ENCODE results near the gene NXPE3. TPM values are rescaled to one million over a fixed set of nuclear protein-coding genes. Genes with fewer than 3 reads are reported as not detected.
A peak's percentile ranks its signal among the peaks of the same experiment; 100 is the strongest.

The NXPE3 gene
- total and polyA plus RNA-seq, 5 donors from 2014 or later = 37.9 to 43.2 (median 42.2) TPM

DNA sequence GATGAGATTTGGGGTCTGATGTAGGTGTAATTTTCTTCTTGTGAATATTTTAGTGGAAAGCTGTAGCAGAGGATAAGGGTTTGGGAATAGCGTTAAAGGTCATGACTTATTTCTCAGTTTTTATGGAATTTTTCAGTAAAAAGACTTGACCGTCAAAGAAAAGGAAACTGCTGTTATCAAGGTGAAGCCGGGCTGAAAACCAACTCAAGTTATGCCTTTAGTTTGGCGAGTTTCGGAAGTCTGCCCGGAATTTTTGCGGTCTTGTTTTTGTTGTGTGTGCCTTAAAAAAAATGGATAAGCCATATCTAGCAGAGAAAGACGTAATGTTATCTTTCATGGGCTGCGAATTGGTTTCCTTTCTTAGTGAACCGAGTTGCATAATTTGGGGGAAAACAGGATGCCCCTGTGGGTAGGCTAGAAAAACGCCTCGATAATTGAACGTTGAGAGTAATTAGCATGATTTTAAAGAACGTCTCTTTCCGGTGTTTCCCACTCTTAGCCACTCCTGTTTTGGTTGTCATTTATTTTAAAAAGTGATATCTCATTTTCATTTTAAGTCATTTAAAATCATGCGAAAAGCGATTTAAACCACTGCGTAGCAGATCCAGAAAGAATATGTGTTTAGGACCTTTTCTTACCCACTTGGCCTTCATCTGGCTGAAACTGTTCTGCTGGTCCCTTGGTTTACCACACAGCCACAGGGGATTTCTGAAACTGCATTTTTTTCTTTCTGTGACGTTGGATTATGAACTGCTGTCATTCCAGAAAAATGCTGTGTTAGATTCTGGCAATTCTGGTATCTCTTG, 71.4 kb downstream of the NXPE3 start:
- H3K27me3 Mint-ChIP-seq = peaks cover 6% of the 10 kb centered on the region
- ATAC-seq (ENCODE audit: low read depth in 2 of 2) (peak; percentile 10 to 25), DNase-seq (peak; percentile 51 to 93 (median 83))
- Histone ChIP-seq H3K27me3 (ENCODE audit: control insufficient read depth, insufficient read depth, low read length) (no peaks in the 10 kb centered on the region), H3K4me3 (ENCODE audit: low read depth, low read length) (peak overlapping the region; percentile 100), H3K27ac (ENCODE audit: insufficient read depth, low read length, poor library complexity, severe bottlenecking) (peak overlapping the region; percentile 96), H3K4me1 (ENCODE audit: control insufficient read depth, insufficient read depth, low read length, poor library complexity, severe bottlenecking) (peaks cover 30% of the 10 kb centered on the region), H3K36me3 (ENCODE audit: control insufficient read depth, insufficient read depth, low read length) (peaks cover 40% of the 10 kb centered on the region), H3K9me3 (ENCODE audit: control insufficient read depth in 2 of 2, low read length in 2 of 2) (no peaks in the 10 kb centered on the region)
- H3K27ac Mint-ChIP-seq = peak overlapping the region; percentile 99 to 100 (median 99)
- peak overlapping the region; percentile 97 to 99 (median 98) for H3K4me3 Mint-ChIP-seq
- H3K9me3 Mint-ChIP-seq = no peaks in the 10 kb centered on the region
- peaks cover 26 to 63% (median 49%) of the 10 kb centered on the region in 4 donors for H3K4me1 Mint-ChIP-seq
- peaks cover 45% of the 10 kb centered on the region for H3K36me3 Mint-ChIP-seq

DNA sequence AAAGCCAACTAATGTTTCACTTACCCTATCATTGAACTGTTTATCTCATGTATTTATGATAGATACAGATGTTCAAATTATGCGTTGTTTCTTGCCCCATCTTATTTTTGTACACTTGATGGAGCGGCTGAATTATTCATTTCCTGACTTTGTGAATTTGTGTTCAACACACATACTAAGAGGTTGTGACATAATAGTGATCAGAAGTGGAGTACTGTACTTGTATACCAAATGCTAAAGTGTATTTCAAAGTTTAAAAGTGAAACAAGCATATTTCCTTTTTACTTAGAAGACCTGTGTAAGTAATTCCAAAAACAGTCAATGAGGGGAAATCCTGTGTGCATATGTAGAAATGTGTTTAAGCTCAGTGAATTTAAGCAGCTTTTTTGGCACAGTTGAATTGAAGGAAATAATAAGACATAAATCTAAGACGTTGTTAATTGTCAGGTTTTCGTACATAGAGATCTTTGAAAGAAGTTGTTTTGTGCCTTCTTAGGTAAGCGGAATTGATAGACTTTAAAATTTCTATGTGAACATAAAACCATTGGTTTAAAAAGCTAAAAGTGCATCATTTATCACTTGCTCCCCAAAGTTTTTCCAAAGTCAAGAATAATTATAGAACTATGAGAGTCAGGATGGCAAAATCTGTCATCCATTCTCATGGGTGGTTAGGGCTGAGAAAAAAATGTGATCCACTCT, 72.2 kb downstream of the NXPE3 start:
- DNase-seq = peak in 1 of 3 donors; percentile 90
- H3K4me1 Mint-ChIP-seq = peaks cover 26 to 66% (median 54%) of the 10 kb centered on the region in 4 donors
- no peaks in the 10 kb centered on the region for H3K9me3 Mint-ChIP-seq
- Histone ChIP-seq H3K27ac (ENCODE audit: insufficient read depth, low read length, poor library complexity, severe bottlenecking) (peak overlapping the region; percentile 96), H3K4me3 (ENCODE audit: low read depth, low read length) (peak overlapping the region; percentile 100), H3K36me3 (ENCODE audit: control insufficient read depth, insufficient read depth, low read length) (peaks cover 47% of the 10 kb centered on the region), H3K4me1 (ENCODE audit: control insufficient read depth, insufficient read depth, low read length, poor library complexity, severe bottlenecking) (peaks cover 30% of the 10 kb centered on the region), H3K9me3 (ENCODE audit: control insufficient read depth in 2 of 2, low read length in 2 of 2) (no peaks in the 10 kb centered on the region), H3K27me3 (ENCODE audit: control insufficient read depth, insufficient read depth, low read length) (no peaks in the 10 kb centered on the region)
- peak overlapping the region; percentile 99 to 100 (median 99) for H3K27ac Mint-ChIP-seq
- peak; percentile 11 to 29 for ATAC-seq (ENCODE audit: low read depth in 2 of 2)
- peaks cover 49% of the 10 kb centered on the region for H3K36me3 Mint-ChIP-seq
- peak overlapping the region; percentile 97 to 99 (median 98) for H3K4me3 Mint-ChIP-seq
- peaks cover 6% of the 10 kb centered on the region for H3K27me3 Mint-ChIP-seq

DNA sequence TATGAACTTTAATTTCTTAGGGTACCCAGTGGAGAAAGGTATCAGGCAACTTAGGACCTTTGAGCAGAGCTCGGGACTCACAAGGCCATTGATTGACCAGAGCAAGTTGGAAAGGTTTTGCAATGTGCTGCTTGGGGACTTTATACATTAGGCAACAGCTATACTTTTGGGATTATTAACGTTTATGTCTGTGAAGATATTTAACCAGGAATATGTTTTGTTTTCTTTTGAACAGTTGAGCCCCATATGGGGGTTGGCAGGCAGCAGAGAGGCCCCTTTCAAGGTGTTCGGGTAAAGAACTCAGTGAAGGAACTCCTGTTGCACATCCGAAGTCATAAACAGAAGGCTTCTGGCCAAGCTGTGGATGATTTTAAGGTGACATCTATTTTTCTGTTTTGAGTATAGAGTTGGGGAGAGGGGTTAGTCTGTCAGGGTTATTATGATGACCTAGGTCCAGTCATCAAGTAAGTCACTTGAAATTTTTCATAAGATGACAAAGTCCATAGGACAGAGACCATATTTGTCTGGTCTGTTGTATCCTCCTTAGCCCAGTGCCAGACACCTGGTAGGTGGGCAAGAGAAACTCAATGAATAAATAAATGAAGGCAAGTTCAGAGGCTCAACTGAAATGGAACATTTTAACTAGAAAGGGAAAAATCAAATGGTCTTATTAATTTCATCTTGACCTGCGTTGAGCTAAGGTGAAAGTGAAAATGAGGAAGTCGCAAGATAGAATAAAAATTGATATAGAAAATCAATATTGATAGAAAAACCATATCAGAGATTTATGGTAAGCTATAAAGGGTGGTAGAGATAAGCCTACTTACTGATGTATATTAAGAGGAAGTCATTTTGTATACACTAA, 73.1 kb downstream of the NXPE3 start:
- peaks cover 57% of the 10 kb centered on the region for H3K36me3 Mint-ChIP-seq
- no peak for ATAC-seq (ENCODE audit: low read depth in 2 of 2)
- Histone ChIP-seq H3K27ac (ENCODE audit: insufficient read depth, low read length, poor library complexity, severe bottlenecking) (peak overlapping the region; percentile 96), H3K36me3 (ENCODE audit: control insufficient read depth, insufficient read depth, low read length) (peaks cover 56% of the 10 kb centered on the region), H3K27me3 (ENCODE audit: control insufficient read depth, insufficient read depth, low read length) (no peaks in the 10 kb centered on the region), H3K4me3 (ENCODE audit: low read depth, low read length) (peak overlapping the region; percentile 100), H3K4me1 (ENCODE audit: control insufficient read depth, insufficient read depth, low read length, poor library complexity, severe bottlenecking) (peaks cover 30% of the 10 kb centered on the region), H3K9me3 (ENCODE audit: control insufficient read depth in 2 of 2, low read length in 2 of 2) (no peaks in the 10 kb centered on the region)
- H3K4me3 Mint-ChIP-seq = peak overlapping the region; percentile 97 to 99 (median 98)
- H3K27ac Mint-ChIP-seq = peak overlapping the region; percentile 99 to 100 (median 99)
- peaks cover 26 to 70% (median 61%) of the 10 kb centered on the region in 4 donors for H3K4me1 Mint-ChIP-seq
- H3K9me3 Mint-ChIP-seq = no peaks in the 10 kb centered on the region
- DNase-seq = no peak
- H3K27me3 Mint-ChIP-seq = peaks cover 6% of the 10 kb centered on the region

DNA sequence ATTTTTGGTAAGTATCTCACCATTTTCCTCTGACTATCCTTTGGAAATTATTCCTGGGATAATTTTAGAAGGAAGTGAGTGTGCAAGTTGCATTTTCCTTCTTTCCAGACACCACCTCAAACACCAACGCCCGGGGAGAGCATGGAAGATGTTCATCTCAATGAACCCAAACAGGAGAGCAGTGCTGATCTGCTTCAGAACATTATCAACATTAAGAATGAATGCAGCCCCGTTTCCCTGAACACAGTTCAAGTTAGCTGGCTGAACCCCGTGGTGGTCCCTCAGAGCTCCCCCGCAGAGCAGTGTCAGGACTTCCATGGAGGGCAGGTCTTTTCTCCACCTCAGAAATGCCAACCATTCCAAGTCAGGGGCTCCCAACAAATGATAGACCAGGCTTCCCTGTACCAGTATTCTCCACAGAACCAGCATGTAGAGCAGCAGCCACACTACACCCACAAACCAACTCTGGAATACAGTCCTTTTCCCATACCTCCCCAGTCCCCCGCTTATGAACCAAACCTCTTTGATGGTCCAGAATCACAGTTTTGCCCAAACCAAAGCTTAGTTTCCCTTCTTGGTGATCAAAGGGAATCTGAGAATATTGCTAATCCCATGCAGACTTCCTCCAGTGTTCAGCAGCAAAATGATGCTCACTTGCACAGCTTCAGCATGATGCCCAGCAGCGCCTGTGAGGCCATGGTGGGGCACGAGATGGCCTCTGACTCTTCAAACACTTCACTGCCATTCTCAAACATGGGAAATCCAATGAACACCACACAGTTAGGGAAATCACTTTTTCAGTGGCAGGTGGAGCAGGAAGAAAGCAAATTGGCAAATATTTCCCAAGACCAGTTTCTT, 74.2 kb downstream of the NXPE3 start:
- H3K9me3 ChIP-seq (ENCODE audit: control insufficient read depth in 2 of 2, low read length in 2 of 2) = no peaks in the 10 kb centered on the region
- ATAC-seq (ENCODE audit: low read depth in 2 of 2) = no peak
- H3K9me3 Mint-ChIP-seq = no peaks in the 10 kb centered on the region
- H3K4me1 ChIP-seq (ENCODE audit: control insufficient read depth, insufficient read depth, low read length, poor library complexity, severe bottlenecking) = peaks cover 30% of the 10 kb centered on the region
- H3K27me3 Mint-ChIP-seq = peaks cover 6% of the 10 kb centered on the region
- no peak for DNase-seq
- peak overlapping the region in 2 of 3 donors; percentile 74 to 100 for H3K27ac Mint-ChIP-seq
- H3K27ac ChIP-seq (ENCODE audit: insufficient read depth, low read length, poor library complexity, severe bottlenecking) = peak overlapping the region; percentile 96
- H3K4me3 Mint-ChIP-seq = peak overlapping the region; percentile 70 to 99 (median 98)
- H3K4me3 ChIP-seq (ENCODE audit: low read depth, low read length) = peak overlapping the region; percentile 100
- H3K27me3 ChIP-seq (ENCODE audit: control insufficient read depth, insufficient read depth, low read length) = no peaks in the 10 kb centered on the region
- peaks cover 67% of the 10 kb centered on the region for H3K36me3 Mint-ChIP-seq
- H3K36me3 ChIP-seq (ENCODE audit: control insufficient read depth, insufficient read depth, low read length) = peaks cover 67% of the 10 kb centered on the region
- H3K4me1 Mint-ChIP-seq = peaks cover 32 to 79% (median 66%) of the 10 kb centered on the region in 4 donors

DNA sequence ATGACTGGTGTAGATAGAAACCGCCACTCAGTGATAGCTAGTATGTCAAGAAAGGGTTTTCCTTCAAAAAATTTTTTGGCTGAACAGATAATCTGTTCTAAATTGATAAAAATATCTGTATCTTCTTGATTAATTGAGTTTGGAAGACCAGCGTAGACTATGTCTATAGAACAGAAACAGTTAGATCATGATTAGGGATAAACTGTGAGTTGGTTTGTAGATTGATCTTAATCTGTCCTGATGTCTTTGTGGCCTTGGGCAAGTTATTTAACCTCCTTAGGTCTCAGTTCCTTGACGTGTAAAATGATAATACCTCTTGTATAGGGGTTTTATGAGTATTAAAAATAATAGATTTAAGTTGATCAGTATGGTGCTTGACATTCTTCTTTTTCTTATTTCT, 75.0 kb downstream of the NXPE3 start:
- ATAC-seq (ENCODE audit: low read depth in 2 of 2) (no peak), DNase-seq (no peak)
- Mint-ChIP-seq H3K4me3 (peak overlapping the region in 3 of 4 donors; percentile 21 to 99 (median 53)), H3K27me3 (peaks cover 6% of the 10 kb centered on the region), H3K36me3 (peaks cover 75% of the 10 kb centered on the region), H3K9me3 (no peaks in the 10 kb centered on the region), H3K4me1 (peaks cover 39 to 80% (median 67%) of the 10 kb centered on the region in 4 donors), H3K27ac (no peak overlapping the region)
- Histone ChIP-seq H3K4me1 (ENCODE audit: control insufficient read depth, insufficient read depth, low read length, poor library complexity, severe bottlenecking) (peaks cover 30% of the 10 kb centered on the region), H3K27me3 (ENCODE audit: control insufficient read depth, insufficient read depth, low read length) (no peaks in the 10 kb centered on the region), H3K36me3 (ENCODE audit: control insufficient read depth, insufficient read depth, low read length) (peaks cover 75% of the 10 kb centered on the region), H3K27ac (ENCODE audit: insufficient read depth, low read length, poor library complexity, severe bottlenecking) (no peak overlapping the region), H3K9me3 (ENCODE audit: control insufficient read depth in 2 of 2, low read length in 2 of 2) (no peaks in the 10 kb centered on the region), H3K4me3 (ENCODE audit: low read depth, low read length) (peak overlapping the region; percentile 100)

DNA sequence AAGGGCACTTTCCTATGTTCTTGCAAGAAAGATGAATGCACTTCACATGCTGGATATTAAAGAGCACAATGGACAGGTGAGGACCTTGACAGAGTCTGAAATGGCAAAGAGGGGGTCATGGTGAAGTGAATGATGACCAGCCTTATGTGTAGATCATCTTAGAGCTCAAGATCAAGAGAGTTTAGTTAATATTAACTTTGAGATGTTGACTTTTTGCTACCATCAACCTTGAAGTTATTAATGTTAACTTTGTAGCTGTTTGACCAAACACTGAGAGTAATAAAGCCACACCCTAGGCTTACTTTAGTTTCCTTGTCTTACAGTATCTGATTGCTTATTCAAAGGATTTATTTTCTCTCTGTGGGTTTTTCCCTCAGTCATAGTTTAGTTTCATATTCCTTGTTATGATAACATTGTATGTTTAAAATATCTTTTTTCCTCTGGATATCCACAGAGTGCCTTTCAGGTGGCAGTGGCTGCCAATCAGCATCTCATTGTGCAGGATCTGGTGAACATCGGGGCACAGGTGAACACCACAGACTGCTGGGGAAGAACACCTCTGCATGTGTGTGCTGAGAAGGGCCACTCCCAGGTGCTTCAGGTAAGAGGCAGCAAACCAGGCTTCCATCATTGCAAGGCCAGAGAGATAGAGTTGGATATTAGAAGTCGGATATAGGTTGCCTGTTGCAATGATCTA, 75.7 kb downstream of the NXPE3 start:
- Mint-ChIP-seq H3K4me3 (peak overlapping the region in 3 of 4 donors; percentile 32 to 99 (median 53)), H3K4me1 (peaks cover 41 to 87% (median 73%) of the 10 kb centered on the region in 4 donors), H3K9me3 (no peaks in the 10 kb centered on the region), H3K36me3 (peaks cover 82% of the 10 kb centered on the region), H3K27me3 (peaks cover 6% of the 10 kb centered on the region), H3K27ac (peak overlapping the region in 1 of 3 donors; percentile 10)
- peaks cover 30% of the 10 kb centered on the region for H3K4me1 ChIP-seq (ENCODE audit: control insufficient read depth, insufficient read depth, low read length, poor library complexity, severe bottlenecking)
- no peaks in the 10 kb centered on the region for H3K9me3 ChIP-seq (ENCODE audit: control insufficient read depth in 2 of 2, low read length in 2 of 2)
- no peaks in the 10 kb centered on the region for H3K27me3 ChIP-seq (ENCODE audit: control insufficient read depth, insufficient read depth, low read length)
- DNase-seq (no peak), ATAC-seq (ENCODE audit: low read depth in 2 of 2) (no peak)
- peaks cover 83% of the 10 kb centered on the region for H3K36me3 ChIP-seq (ENCODE audit: control insufficient read depth, insufficient read depth, low read length)
- peak overlapping the region; percentile 100 for H3K4me3 ChIP-seq (ENCODE audit: low read depth, low read length)
- no peak overlapping the region for H3K27ac ChIP-seq (ENCODE audit: insufficient read depth, low read length, poor library complexity, severe bottlenecking)
